PC-9 (cell line): ENCODE measurements around the gene AGAP1. TPM values are rescaled to one million over a fixed set of nuclear protein-coding genes. Genes with fewer than 3 reads are reported as not detected.
A peak's percentile ranks its signal among the peaks of the same experiment; 100 is the strongest.

ENCODE experiments used
- BruUV-seq: library from RNA; stranded (reverse); fragments of 400-500 nt; replicated peaks from 2 replicates; lab custom pipeline; 2021; lab: Mats Ljungman, UMichigan
- CTCF ChIA-PET: fragments of 300-600 bp; sonication (Branson Sonifier 250); formaldehyde crosslinking; loops from one replicate; lab custom pipeline; 2022; ENCODE audit warnings: antibody characterized with exemption; lab: Charles Lee
- POLR2A ChIA-PET: fragments of 300-600 bp; sonication (Branson Sonifier 250); formaldehyde crosslinking; loops from one replicate; lab custom pipeline; 2022; ENCODE audit warnings: antibody characterized with exemption; ENCODE audit not compliant: unreplicated experiment; lab: Charles Lee
- DNase-seq, 2 experiments: peaks; one replicate each; pipeline versions ENCODE4 v3.0.0 to v3.0.0-alpha.2; 2015 to 2022; ENCODE audit warnings: mixed read lengths in 1 of 2
- H2AFZ ChIP-seq: fragments of 200-600 bp; sonication (generic); 2 replicates; pipeline ENCODE4 v1.8.1; 2017; ENCODE audit warnings: antibody characterized with exemption
- H3F3A ChIP-seq: fragments of 200-600 bp; sonication (generic); 2 replicates; pipeline ENCODE4 v1.8.1; 2017; ENCODE audit warnings: antibody characterized with exemption, mild to moderate bottlenecking, low read depth; ENCODE audit not compliant: insufficient read depth
- H3K27ac ChIP-seq: fragments of 200-600 bp; sonication (generic); 2 replicates; pipeline ENCODE4 v1.6.1; 2016; ENCODE audit warnings: mixed run types
- H3K27me3 ChIP-seq: fragments of 200-600 bp; sonication (generic); 2 replicates; pipeline ENCODE4 v1.6.1; 2016; ENCODE audit warnings: low read depth, mixed run types; ENCODE audit not compliant: insufficient read depth
- H3K36me3 ChIP-seq: fragments of 200-600 bp; sonication (generic); 2 replicates; pipeline ENCODE4 v1.6.1; 2016; ENCODE audit warnings: low read depth, mixed run types
- H3K4me1 ChIP-seq: fragments of 200-600 bp; sonication (generic); replicated peaks from 2 replicates; pipeline ENCODE4 v1.6.1; 2016; ENCODE audit warnings: mixed run types; ENCODE audit not compliant: insufficient read depth
- H3K4me2 ChIP-seq: fragments of 200-600 bp; sonication (generic); 2 replicates; pipeline ENCODE4 v1.6.1; 2017; ENCODE audit warnings: mixed run types
- H3K4me3 ChIP-seq: fragments of 200-600 bp; sonication (generic); 2 replicates; pipeline ENCODE4 v1.6.1; 2016; ENCODE audit warnings: mixed run types
- H3K79me2 ChIP-seq: fragments of 200-600 bp; sonication (generic); 2 replicates; pipeline ENCODE4 v1.6.1; 2017; ENCODE audit warnings: low read depth, mixed run types
- H3K9me2 ChIP-seq: fragments of 200-600 bp; sonication (generic); 2 replicates; pipeline ENCODE4 v1.8.1; 2017; ENCODE audit warnings: mild to moderate bottlenecking; ENCODE audit not compliant: insufficient read depth
- H3K9me3 ChIP-seq: fragments of 200-600 bp; sonication (generic); 2 replicates; pipeline ENCODE4 v1.8.1; 2016; ENCODE audit warnings: low read depth; ENCODE audit not compliant: insufficient read depth
- H4K20me1 ChIP-seq: fragments of 200-600 bp; sonication (generic); 2 replicates; pipeline ENCODE4 v1.8.1; 2017; ENCODE audit not compliant: insufficient read depth
- EZH2 ChIP-seq: fragments of 200-600 bp; sonication (generic); IDR thresholded peaks from 2 replicates; pipeline ENCODE4 v1.8.0; 2017; ENCODE audit warnings: antibody characterized with exemption, low read depth
- intact Hi-C: fragments of 100-400 bp; cut with micrococcal nuclease; formaldehyde crosslinking; loops from one replicate; pipeline ENCODE4 v1.10.0; 2022; ENCODE audit not compliant: unreplicated experiment
- total RNA-seq: library from RNA; stranded (reverse); gene quantifications from 2 replicates; pipeline ENCODE4 v1.2.3, GENCODE V29; 2021
- TF ChIP-seq, protein P1 (sequence below): fragments of 200-600 bp; sonication (generic); conservative IDR thresholded peaks from 2 replicates; pipeline ENCODE4 v1.6.1; 2017; ENCODE audit warnings: mixed run types, antibody characterized with exemption, mild to moderate bottlenecking, moderate library complexity

Gene AGAP1
- total RNA-seq, 1 experiment from 2014 or later: 91.4 TPM

DNA sequence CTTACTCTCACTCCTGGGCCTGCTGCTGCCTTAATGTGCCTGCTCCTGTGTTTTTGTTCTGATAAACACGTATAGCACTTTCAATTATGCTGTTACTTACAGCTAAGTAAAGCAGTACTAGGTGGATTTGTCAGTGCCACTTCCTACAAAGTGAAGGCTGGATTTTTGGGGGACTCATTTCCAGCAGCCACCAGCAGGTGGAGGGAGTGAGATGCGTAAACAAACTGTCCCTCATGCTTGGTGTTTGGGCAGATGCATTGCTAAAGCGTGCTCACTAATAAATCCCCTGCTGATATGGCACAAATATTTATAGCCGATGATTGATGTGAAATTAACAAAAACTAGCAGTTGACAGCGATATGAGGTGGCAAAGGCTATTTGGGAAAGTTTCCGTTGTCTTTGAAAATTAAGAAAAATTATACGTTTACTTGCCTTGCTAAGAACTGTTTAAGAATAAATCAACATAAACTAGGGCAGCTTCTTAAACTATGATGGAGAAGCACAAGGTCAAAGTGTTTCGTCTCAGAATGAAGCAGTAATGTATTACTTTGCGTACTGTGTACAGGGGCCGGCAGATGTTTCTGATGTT lies 101.7 kb downstream of the AGAP1 start:
- ChIA-PET POLR2A (interaction anchor here (0.6 to 0.7 kb wide), 4 partner anchors 23 to 372 kb away, joined by 3 to 40 read pairs (median 4); no protein-coding TSS in a partner anchor), CTCF (interaction anchor here (0.5 to 2.9 kb wide), 7 partner anchors 75 to 170 kb away, joined by 3 to 35 read pairs (median 4); no protein-coding TSS in a partner anchor)
- H3K27ac ChIP-seq: no peak overlapping the region
- peak; percentile 71 to 83 for DNase-seq
- no peak overlapping the region for H2AFZ ChIP-seq
- H3K4me3 ChIP-seq: no peak overlapping the region
- no TSS peak for BruUV-seq
- no peaks in the 10 kb centered on the region for H3K9me3 ChIP-seq
- intact Hi-C loops: loop anchor here (1.0 to 10.0 kb wide), 6 partner anchors 43 to 1041 kb away; no protein-coding TSS in a partner anchor
- no peak overlapping the region for H3K4me2 ChIP-seq
- TF ChIP-seq, protein P1, sequence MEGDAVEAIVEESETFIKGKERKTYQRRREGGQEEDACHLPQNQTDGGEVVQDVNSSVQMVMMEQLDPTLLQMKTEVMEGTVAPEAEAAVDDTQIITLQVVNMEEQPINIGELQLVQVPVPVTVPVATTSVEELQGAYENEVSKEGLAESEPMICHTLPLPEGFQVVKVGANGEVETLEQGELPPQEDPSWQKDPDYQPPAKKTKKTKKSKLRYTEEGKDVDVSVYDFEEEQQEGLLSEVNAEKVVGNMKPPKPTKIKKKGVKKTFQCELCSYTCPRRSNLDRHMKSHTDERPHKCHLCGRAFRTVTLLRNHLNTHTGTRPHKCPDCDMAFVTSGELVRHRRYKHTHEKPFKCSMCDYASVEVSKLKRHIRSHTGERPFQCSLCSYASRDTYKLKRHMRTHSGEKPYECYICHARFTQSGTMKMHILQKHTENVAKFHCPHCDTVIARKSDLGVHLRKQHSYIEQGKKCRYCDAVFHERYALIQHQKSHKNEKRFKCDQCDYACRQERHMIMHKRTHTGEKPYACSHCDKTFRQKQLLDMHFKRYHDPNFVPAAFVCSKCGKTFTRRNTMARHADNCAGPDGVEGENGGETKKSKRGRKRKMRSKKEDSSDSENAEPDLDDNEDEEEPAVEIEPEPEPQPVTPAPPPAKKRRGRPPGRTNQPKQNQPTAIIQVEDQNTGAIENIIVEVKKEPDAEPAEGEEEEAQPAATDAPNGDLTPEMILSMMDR: peak; percentile 98
- no peak for TF ChIP-seq EZH2
- no peaks in the 10 kb centered on the region for H3K4me1 ChIP-seq
- H3K9me2 ChIP-seq: no peaks in the 10 kb centered on the region
- peaks cover 12% of the 10 kb centered on the region; the same call in 1 of the 2 replicates for H3F3A ChIP-seq
- H3K27me3 ChIP-seq: no peaks in the 10 kb centered on the region
- H4K20me1 ChIP-seq: peaks cover 51% of the 10 kb centered on the region
- no peaks in the 10 kb centered on the region for H3K36me3 ChIP-seq
- peaks cover 81% of the 10 kb centered on the region for H3K79me2 ChIP-seq

DNA sequence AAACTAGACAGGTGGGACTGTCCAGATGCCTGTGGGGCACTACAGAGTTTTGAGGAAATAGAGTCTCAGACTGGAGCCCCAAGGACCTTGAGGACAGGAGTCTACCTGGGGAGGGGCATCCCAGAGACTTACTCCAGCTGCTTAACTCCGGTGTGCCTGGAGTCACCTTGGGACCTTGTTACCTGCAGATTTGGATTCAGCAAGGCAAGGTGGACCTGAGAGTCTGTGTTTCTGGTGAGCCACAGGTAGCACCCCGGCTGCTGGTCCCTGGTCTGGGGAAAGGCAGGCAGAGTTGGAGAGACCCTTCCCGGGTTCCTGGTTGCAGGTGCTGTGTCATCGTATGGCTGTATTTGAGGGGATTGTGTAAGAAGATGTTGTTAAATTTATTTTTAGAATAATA lies 102.4 kb downstream of the AGAP1 start:
- Histone ChIP-seq H3K4me1 (no peaks in the 10 kb centered on the region), H3K27ac (no peak overlapping the region), H3K36me3 (no peaks in the 10 kb centered on the region), H3K9me3 (no peaks in the 10 kb centered on the region), H3K9me2 (no peaks in the 10 kb centered on the region), H3K4me3 (no peak overlapping the region), H4K20me1 (peaks cover 54% of the 10 kb centered on the region), H2AFZ (no peak overlapping the region), H3K27me3 (no peaks in the 10 kb centered on the region), H3K79me2 (peaks cover 84% of the 10 kb centered on the region), H3K4me2 (no peak overlapping the region), H3F3A (peaks cover 12% of the 10 kb centered on the region; the same call in 1 of the 2 replicates)
- BruUV-seq: no TSS peak
- ChIA-PET POLR2A (interaction anchor here (0.7 kb wide), 1 partner anchor 332 kb away, joined by 3 read pairs; no protein-coding TSS in a partner anchor), CTCF (interaction anchor here (0.5 to 2.9 kb wide), 3 partner anchors 144 to 170 kb away, joined by 3 to 35 read pairs (median 7); no protein-coding TSS in a partner anchor)
- no peak for DNase-seq
- TF ChIP-seq, protein P1: no peak
- no peak for TF ChIP-seq EZH2
- intact Hi-C loops: loop anchor here (10.0 kb wide), 1 partner anchor 1041 kb away; no protein-coding TSS in a partner anchor

DNA sequence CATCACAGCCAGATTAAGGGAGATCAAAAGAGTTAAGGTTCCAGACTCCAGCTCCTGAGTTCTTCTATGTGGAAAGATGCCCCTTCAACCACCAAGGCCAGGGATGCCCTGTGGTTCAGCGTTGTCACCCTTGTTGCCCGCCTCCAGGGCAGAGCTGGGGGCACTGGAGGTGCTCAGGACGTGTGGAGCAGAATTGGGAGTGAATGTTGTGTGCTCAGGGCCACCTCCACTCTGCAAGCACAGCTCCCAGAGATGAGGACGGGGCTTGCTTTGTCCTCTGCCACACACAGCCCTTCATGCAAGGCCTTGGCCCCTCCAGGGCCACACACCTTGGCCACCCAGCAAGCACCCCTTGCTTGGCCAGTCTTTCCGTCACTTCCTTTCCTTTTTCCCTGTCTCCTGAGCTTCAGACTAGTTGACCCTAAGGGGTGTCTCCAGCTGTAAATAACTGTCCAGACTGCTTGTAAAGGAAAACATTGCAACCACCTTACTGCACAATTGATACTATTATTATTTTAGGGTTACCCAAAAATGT lies 103.3 kb downstream of the AGAP1 start:
- H3K79me2 ChIP-seq: peaks cover 84% of the 10 kb centered on the region
- no TSS peak for BruUV-seq
- intact Hi-C loops: loop anchor here (10.0 kb wide), 1 partner anchor 1042 kb away; no protein-coding TSS in a partner anchor

More for the DNA sequence above, 103.3 kb downstream of the AGAP1 start:
- Histone ChIP-seq H3K4me3 (no peak overlapping the region), H3K4me1 (no peaks in the 10 kb centered on the region), H3K27ac (no peak overlapping the region), H4K20me1 (peaks cover 59% of the 10 kb centered on the region), H3K9me2 (no peaks in the 10 kb centered on the region), H3F3A (peaks cover 12% of the 10 kb centered on the region; the same call in 1 of the 2 replicates), H2AFZ (no peak overlapping the region), H3K36me3 (no peaks in the 10 kb centered on the region), H3K4me2 (no peak overlapping the region), H3K9me3 (no peaks in the 10 kb centered on the region), H3K27me3 (no peaks in the 10 kb centered on the region)
- no peak for DNase-seq
- POLR2A ChIA-PET: interaction anchor here (0.5 to 0.7 kb wide), 2 partner anchors 333 to 468 kb away, joined by 3 read pairs; no protein-coding TSS in a partner anchor
- CTCF ChIA-PET: interaction anchor here (2.9 kb wide), 1 partner anchor 149 kb away, joined by 35 read pairs; no protein-coding TSS in a partner anchor
- TF ChIP-seq EZH2: no peak
- TF ChIP-seq, protein P1: no peak
